HG02870 (cell line): ENCODE measurements around the gene PI4KA.

Experiments used
- ATAC-seq: cut with Tn5 transposase; IDR thresholded peaks from one replicate; pipeline ENCODE4 v1.9.1; 2021; ENCODE audit warnings: mild to moderate bottlenecking, moderate library complexity; ENCODE audit not compliant: unreplicated experiment

PI4KA gene

DNA sequence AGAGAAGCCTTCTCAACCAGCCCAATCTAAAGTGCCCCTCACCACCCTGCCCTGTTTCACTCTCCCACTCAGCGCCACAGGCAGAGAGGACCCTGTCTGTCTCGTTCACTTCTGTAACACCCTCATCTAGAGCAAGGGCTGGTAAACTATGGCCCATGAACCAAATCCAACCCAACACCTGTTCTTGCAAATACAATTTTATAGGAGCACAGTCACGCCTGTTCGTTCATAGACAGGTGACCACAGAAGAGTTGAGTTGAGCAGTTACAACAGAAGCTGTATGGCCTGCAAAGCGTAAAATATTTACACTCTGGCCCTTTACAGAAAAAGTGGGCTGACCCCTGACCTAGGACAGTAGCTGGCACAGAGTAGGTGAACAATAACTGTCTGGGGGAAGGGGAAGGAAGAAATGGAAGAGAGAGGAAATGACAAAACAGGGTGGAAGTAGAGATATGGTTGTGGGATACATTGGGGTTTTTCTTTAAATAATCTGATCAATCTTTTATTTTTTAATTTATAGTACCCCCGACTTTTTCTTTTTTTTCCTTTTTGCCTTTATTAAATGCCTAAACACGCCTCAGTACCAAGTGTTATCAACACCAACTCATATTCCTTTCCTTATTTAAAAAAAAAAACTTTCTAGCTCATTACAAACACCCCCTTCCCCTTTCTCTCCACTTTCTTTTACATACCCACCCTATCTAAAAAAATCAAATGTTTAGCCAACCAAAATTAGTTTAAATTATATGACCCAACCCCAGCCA is 63.8 kb downstream of the PI4KA start:
- no peak for ATAC-seq

- no peak for ATAC-seq
Observed at GRCh38 chr22:20793748-20794649, 64.6 kb downstream of the PI4KA start.

DNA sequence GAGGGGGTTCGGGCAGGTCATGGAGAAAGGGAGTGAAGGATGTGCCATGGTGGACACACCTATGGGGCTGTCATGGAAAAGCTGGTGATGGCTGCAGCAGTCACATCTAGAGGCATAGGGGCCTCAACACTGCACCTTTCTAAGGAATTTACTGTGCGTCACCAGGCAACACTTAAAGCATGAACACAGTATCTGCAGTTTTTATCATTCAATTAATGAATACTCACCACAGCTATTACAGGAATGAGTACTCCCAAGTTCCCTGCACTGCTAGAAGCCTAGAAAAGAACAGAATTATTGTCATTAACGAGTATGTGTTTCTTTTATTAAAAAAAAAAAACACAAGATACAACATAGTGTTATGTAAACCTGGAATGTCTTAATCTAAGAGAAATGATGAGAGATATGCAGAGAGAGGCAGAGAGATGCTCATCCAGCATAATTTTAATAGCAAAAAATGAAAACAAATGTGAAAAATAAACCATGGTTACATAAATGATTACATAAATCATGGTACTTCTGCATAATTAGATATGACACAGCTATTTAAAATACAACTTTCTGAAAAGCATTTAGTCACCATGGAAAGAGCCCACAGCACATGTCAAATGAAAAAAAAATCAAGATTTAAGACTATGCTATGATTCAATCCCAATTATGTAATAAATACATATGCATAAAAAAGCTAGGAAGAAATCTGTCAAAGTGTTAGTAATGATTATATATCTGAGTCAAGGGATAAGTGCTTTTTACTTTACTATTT is 65.5 kb downstream of the PI4KA start:
- no peak for ATAC-seq

DNA sequence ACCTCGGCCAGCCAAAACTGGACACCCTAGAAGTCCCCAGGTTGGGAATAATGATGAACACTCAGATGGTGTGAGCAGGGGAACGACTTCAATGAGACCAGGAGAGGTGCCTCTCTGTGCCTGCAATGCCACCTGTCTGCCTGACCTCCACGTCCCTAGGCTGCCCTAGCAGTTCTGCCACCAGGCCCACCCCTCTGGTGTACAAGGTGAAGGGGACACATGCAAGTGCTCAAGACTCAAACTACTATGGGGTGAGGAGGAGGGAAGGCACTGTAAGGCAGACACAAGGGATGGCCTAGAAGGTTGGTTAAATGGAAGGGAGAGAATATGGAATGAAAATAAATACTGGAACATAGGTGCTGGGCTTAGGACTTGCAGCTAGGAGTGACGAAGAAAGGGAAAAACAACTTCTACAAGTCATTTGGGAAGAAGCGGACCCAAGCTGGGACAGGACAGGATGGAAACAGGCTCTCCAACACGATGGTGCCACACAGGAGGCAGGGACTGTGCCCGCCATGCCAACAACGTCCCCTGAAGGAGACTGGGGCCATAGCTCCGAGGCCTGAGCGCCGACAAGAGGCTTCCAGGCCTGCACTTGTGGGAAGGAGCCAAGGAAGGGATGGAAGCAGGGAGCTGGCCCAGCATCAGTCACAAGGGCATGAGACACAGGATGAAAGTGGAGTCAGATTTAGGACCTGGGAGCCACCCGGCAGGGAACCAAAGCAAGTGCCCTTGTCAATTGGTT is 66.2 kb downstream of the PI4KA start:
- no peak for ATAC-seq

- ATAC-seq = no peak
Observed at GRCh38 chr22:20788627-20789344, 69.8 kb downstream of the PI4KA start.

DNA sequence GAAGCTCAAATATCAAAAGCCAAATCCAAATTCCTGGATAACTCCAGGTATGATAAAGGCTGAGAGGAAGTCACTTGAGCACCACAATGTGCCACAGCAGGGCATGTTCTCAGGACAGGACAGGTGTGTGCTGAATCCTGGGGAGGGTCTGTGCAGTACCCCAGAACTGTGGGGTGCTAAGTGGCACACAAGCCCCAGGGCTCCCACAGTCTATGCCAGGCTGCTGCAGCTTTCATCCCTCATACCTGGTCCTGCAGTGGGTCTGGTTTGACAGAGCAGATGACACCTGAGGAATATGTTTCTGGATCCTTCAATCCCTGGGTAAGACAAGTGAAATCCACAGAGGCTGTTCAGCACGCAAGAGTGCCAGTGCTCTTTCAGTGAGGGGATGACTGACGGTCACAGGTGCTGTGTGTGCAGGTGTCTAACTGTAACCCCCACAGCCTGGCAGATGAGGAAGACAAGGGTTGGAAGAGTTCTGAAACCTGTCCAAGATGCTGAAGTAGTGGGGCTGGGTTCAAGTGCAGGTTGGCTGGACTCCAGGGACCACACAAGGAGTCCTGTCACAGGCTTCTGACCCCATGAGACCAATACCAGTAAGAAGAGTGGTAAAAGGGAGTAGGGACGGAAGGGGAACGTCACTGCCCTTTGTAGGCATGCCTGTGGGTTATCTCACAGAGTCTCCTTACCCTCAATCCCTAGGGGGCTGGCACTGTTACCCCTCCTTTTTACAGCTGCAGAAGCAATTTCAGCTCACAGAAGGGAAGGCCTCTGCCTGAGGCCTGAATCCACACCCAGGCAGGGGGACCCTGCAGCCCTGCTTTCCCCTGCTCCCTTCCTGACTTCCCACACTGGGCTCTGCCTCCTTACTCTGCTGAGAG is 70.6 kb downstream of the PI4KA start:
- no peak for ATAC-seq

GRCh38 chr22:20787223-20787622 is 71.4 kb downstream of the PI4KA start:
- ATAC-seq = no peak

GRCh38 chr22:20786536-20786979 is 72.1 kb downstream of the PI4KA start:
- no peak for ATAC-seq

GRCh38 chr22:20786048-20786447 is 72.6 kb downstream of the PI4KA start:
- no peak for ATAC-seq

DNA sequence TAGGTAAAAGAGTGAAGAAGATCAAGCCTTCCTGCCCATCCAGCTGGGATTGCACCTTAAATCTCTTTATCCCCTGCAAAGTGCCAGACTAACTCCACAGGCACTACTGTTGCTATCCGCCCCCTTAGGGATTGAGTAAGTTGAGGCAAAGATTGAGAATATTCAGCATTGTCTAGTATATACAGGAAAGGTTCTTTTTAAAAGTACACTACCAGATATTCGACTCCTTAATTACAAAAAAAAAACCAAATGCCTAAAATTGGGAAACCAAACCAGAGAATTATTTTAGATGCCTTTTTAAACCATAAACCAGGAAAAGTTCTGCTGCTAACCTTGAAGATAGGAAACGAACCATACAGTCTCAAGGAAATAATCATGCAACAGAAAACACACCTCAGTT is 73.2 kb downstream of the PI4KA start:
- no peak for ATAC-seq

DNA sequence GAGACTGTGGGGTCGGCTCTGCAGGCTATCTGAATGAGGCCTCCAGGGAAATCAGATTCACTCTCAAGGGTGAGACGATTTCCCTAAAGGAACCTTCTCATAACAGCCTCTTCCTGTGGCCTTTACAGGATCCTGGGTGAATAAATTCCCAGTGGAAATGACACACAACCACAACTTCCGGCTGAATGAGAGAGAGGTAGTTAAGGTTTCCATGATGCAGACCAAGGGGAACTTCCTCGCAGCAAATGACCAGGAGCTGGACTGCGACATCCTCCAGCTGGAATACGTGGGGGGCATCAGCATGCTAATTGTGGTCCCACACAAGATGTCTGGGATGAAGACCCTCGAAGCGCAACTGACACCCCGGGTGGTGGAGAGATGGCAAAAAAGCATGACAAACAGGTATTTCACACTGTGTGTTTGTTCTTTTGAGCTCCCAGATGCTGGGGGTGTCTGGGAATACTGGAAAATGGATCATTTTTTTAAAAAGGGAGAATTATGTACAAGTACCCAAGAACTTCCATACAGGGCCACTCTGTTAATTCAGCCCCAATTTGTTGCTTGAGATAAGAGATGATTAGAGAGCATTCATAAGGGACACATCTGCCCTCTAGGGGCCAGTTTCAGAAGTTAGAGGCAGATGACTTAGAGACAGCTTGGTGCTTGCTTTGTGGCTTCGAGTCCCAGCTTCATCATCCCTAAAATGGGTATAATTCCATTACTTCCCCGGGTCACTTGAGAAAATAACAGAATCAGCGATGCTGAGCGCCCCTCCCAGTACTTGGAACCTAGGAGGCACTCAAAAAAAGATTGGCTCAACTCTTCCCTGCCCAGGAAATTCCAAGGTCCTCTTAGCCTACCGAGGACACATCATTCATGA is 74.5 kb downstream of the PI4KA start:
- ATAC-seq = no peak

- no peak for ATAC-seq
Observed at GRCh38 chr22:20783300-20783673, 75.3 kb downstream of the PI4KA start.

GRCh38 chr22:20782596-20783299 is 75.9 kb downstream of the PI4KA start:
- no peak for ATAC-seq

- no peak for ATAC-seq
Observed at GRCh38 chr22:20782083-20782482, 76.5 kb downstream of the PI4KA start.

- ATAC-seq = no peak
Observed at GRCh38 chr22:20781272-20781990, 77.2 kb downstream of the PI4KA start.

GRCh38 chr22:20779818-20780158 is 78.8 kb downstream of the PI4KA start:
- ATAC-seq = no peak
